ENCODE data around the gene AGPS. TPM values are rescaled to one million over a fixed set of nuclear protein-coding genes. Genes with fewer than 3 reads are reported as not detected.

Gene AGPS
- total RNA-seq, 4 donors from 2014 or later: 32.4 to 56.8 (median 38.5) TPM

GRCh38 chr2:177495945-177496344, 103.4 kb downstream of the AGPS start:
- TF ChIP-seq CTCF (IDR thresholded peaks at IDR 0.05; ENCODE audit: low read depth): no peak

GRCh38 chr2:177496921-177497320, 104.3 kb downstream of the AGPS start:
- no peak for TF ChIP-seq CTCF (IDR thresholded peaks at IDR 0.05; ENCODE audit: low read depth)

GRCh38 chr2:177501186-177501585, 108.6 kb downstream of the AGPS start:
- no peak for TF ChIP-seq CTCF (IDR thresholded peaks at IDR 0.05; ENCODE audit: low read depth)

- TF ChIP-seq CTCF (IDR thresholded peaks at IDR 0.05; ENCODE audit: low read depth): no peak
Observed at GRCh38 chr2:177506505-177506904, 113.9 kb downstream of the AGPS start.

DNA sequence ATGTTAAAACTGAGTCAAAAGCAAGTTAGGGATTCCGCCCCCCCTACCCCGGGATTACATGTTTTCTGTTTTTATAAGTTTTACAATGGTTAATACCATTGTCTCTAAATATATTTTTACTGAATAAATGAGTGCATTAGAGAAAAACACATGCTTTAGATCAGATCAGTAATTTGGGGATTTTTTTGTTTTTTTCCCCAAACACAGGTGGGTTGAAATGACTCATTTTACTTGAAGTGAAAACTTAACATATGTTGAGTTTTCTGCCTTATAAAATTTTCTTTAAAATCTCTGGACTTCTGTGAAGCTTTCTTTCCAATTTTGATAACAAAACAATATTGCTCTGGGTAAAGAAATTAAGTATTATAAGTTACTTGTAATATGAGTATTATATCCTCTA, 114.4 kb downstream of the AGPS start:
- no peak for TF ChIP-seq CTCF (IDR thresholded peaks at IDR 0.05; ENCODE audit: low read depth)

DNA sequence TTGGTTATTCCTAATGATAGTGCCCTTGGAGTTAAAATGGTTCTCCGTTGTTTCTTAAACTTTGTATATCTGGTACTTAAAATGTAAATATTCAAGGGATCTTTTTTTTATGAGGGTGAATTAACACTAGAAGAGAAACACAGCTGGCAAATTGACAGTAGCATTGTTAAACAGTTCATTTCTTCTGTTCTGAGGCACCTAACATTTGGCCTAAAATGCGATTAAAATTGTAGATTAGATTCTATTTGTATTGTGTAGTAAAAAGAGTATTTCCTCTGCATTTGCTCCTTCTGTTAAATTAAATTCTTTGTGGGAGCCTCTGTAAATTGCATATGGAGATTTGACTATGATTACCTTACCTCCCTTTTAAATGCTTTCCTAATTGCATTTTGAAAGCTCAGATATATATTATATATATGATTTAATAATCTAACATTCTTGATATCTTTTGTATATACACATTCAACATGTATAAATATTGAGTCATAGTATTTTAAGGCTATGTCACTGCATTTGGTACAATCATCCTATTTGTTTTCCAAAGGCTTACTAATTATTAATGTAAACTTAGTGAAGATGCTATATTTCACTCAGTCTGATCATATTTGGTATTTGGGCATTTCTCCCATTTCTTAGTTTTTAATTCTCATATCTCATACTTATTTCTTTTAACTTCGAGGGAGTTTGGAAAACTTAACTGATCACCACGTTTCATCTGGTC, 124.4 kb downstream of the AGPS start:
- TF ChIP-seq CTCF (IDR thresholded peaks at IDR 0.05; ENCODE audit: low read depth): no peak

DNA sequence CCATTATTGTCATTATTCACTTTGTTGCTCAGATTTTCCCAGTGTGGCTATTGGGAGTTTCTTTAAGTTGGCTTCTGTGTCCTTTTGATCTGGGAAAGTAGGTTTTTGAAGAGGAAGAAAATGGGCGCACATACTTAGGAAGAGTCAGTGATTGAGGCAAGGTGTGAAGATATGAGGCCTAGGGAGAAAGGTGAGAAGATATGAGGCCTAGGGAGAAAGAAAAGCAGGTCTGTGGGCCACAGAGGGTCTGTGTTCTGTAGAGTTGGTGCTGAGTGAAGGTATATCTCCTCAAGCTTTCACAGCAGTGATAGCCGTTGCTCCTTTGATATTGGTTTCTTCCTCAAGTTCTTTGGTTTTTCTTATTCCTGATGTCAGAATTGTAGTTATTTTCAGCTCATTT, 126.2 kb downstream of the AGPS start:
- no peak for TF ChIP-seq CTCF (IDR thresholded peaks at IDR 0.05; ENCODE audit: low read depth)

Measured in subcutaneous adipose tissue (tissue), 4 donors.